GM18505 (cell line): Measurements from ENCODE around the gene EPB41L3.

ENCODE experiments used
- ATAC-seq: cut with Tn5 transposase; IDR thresholded peaks from one replicate; pipeline ENCODE4 v1.9.1; 2021; ENCODE audit not compliant: unreplicated experiment
- POLR2A ChIP-seq: IDR thresholded peaks from 4 replicates; pipeline ENCODE4 v1.6.1; 2011; ENCODE audit warnings: borderline replicate concordance; ENCODE audit not compliant: insufficient read depth, insufficient read length; ENCODE audit errors: extremely low read depth

Gene EPB41L3

GRCh38 chr18:5546660-5547059 lies 2.9 kb upstream of the EPB41L3 start:
- no peak for ATAC-seq
- no peak for TF ChIP-seq POLR2A

DNA sequence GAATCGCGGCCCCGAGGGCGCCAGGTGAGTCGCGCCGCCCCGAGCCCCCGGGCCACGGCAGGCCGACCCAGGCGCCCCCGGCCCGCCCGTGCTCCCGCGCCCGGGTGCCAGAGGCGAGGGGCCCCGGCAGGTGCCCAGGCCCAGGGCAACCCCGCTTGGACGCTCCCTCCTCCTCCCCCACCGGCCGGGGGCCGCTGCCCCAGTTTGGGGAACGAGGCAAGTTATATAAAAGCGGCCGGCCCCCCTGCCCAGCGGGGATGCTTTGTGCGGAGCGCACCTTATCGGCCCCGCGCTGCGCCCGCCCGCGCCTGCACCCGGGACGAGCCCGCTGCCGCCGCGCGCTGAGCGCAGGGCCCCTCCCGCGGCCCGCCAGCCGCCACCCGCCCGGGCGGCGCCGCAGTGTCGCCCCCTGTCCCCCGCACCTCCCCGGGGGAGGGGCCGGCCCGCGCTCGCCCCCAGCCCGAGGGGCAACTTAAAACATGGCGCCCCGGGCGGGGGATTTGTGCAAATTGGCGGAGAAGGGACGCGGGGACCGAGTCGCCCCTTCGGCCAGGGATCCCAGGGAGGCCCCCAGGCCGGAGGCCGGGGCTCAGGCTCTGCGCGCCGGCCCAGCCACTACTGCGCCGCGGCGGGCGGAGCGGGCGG lies 639 bp downstream of the EPB41L3 start:
- no peak for ATAC-seq
- no peak for TF ChIP-seq POLR2A

DNA sequence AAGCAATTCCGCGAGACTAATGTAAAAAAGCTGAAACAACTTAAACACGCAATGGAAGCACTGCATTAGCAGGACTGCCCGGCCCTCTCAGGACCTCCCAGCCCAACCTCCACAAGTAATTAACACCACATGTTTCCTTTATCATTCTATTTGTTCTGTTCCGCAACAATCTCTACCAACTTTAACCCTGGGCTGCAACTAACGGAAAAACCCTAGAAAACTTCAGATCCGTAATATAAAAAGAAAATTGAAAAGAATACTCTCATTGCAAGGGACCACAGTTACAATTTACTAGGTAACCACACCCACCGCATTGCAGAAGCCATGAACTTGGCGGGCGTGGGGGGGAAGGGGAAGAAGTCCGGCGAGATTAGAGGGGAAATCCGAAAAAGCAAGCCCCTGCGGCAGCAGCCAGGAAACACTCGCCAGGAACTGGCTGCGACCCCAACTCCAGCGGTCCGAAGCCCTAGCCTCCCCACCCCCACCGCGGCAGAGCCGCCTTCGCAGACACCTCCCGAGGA lies 1.2 kb downstream of the EPB41L3 start:
- ATAC-seq: no peak
- no peak for TF ChIP-seq POLR2A

DNA sequence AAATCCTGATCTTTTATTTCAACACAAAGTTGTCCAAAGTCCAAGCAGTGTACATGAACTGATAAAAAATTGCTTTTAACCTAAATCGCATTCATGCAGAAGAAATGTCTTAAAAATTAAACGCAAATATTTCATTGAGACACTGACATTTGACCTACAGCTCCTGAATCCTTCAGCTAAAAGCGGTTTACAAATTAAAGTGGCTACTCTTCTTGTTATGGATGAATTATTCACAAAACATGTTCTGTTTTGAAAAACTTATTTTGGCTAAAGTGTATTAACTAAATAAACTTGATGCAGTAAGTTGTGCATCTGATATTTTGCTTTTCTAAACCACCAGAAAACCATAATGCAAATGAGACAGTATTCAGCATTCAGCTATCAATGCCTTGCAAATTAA lies 2.2 kb downstream of the EPB41L3 start:
- no peak for TF ChIP-seq POLR2A
- ATAC-seq: no peak

DNA sequence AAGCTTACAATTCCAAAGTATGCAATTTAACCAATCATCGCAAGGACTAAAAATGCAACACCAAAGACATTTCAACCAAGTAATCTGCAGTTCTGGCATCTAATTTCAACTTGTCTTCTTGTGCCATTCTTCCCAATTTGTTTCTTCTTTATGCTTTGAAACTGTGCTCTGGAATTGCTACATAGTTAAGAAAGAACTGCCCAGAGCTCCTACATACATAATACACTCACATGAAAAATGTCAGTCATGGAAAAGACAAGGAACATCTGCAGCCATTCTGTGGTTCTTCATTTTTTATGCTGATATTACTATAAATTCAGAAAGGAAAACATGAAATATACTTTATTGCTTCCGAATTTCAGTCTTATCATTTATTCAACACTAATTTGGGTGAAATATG lies 4.4 kb downstream of the EPB41L3 start:
- TF ChIP-seq POLR2A: no peak
- no peak for ATAC-seq

GRCh38 chr18:5538544-5538943 lies 5.3 kb downstream of the EPB41L3 start:
- ATAC-seq: no peak
- no peak for TF ChIP-seq POLR2A

DNA sequence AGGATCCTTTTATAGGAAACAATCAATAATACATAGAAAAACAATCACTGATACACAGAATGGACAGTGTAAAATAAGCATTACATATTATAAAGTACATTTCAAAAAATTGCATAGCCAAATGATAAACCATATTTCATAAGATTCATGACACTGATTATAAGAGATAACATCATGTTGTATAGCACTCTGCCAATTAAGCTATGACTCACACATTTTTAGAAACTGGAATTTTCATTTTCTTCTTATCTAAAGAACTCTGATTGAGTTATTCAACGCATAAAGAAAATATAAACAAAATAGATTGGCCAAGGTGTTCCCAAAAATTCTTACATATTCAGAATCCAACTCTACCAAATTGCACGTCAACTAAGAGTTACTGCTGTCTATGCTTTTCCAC lies 5.9 kb downstream of the EPB41L3 start:
- ATAC-seq: no peak
- no peak for TF ChIP-seq POLR2A

GRCh38 chr18:5534845-5535244 lies 9.0 kb downstream of the EPB41L3 start:
- no peak for TF ChIP-seq POLR2A
- no peak for ATAC-seq

- no peak for ATAC-seq
- TF ChIP-seq POLR2A: no peak
These were observed 11.7 kb downstream of the EPB41L3 start for GRCh38 chr18:5532066-5532465.

DNA sequence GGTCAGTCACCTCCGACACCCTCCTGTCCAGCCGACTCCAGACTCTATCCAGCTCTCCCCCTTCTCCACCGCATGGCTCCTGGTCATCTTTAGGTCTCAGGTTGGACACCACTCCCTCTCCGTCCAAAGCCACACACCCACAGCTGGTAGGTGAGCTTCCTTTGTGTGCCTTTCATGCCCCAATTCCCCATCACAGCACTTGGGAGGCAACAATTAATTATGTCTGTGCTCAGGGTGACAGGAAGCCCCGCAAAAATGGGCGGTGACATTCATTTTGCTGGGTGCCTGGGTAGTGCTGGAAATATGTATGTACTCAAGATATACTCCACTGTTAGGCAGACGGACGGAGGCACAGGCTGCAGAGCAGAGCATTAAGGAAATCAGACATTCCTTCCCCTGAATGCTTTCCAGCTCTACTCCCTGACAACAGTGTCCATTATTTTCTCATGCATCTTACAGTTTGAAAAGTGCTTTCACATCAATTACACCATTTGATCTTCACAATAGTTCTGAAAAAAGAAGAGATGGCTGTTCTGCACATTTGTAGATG lies 13.1 kb downstream of the EPB41L3 start:
- TF ChIP-seq POLR2A: no peak
- ATAC-seq: no peak

GRCh38 chr18:5529471-5529870 lies 14.3 kb downstream of the EPB41L3 start:
- TF ChIP-seq POLR2A: no peak
- no peak for ATAC-seq

DNA sequence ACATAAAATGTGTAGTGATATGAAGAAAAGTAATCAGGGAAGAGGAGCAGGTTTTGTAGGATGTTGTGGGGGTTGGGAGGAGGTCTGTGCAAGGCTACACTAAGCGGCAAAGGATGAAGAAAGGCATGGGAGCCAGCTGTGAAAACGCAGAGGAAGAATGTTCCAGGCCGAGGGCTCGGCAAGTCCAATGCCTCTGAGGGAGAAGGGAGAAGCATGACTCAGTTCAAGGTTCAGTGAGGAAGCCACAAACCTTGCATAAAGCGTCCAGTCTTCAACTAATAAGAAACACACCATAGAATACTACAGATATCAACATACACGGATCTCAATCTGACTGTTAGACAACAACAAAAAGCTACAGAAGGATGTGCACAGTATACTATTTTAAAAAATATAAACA lies 16.2 kb downstream of the EPB41L3 start:
- ATAC-seq: no peak
- TF ChIP-seq POLR2A: no peak

- ATAC-seq: no peak
- no peak for TF ChIP-seq POLR2A
These were observed 19.1 kb downstream of the EPB41L3 start for GRCh38 chr18:5524660-5525059.

DNA sequence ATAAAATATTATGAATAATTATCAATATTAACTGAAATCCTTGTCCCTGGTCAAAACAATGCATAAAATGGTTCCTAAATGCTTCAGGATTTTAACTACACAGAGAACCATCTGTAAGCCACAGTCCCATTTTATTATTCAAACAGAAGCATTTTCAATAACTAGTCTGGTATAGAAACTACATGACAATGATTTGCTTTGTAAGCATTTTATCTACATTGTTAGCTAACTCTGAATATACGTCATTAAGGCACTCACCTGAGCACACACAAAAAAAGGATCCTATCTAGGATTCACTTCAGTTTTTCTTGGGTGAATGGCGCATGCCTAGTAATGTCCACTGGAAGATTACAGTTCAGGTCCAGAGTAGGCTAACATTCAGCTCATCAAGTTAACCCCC lies 22.8 kb downstream of the EPB41L3 start:
- TF ChIP-seq POLR2A: no peak
- ATAC-seq: no peak

- TF ChIP-seq POLR2A: no peak
- ATAC-seq: no peak
These were observed 23.3 kb downstream of the EPB41L3 start for GRCh38 chr18:5520464-5520863.

- no peak for ATAC-seq
- TF ChIP-seq POLR2A: no peak
These were observed 24.1 kb downstream of the EPB41L3 start for GRCh38 chr18:5519448-5520298.
